Omental fat pad (tissue), 4 donors: Measurements from ENCODE around the gene BMERB1. TPM values are rescaled to one million over a fixed set of nuclear protein-coding genes. Genes with fewer than 3 reads are reported as not detected.
A peak's percentile ranks its signal among the peaks of the same experiment; 100 is the strongest.

Experiments used
- ATAC-seq: fragments of 150-250 bp; one replicate; pipeline ENCODE4 v1.9.1; 2016; ENCODE audit warnings: mild to moderate bottlenecking, moderate library complexity; ENCODE audit not compliant: low FRiP score
- DNase-seq: peaks from one replicate; pipeline ENCODE4 v3.0.0-alpha.2; 2019; ENCODE audit warnings: low spot score
- total RNA-seq, 4 donors: library from RNA; depleted of rRNA; stranded (reverse); fragments of >200 nt; gene quantifications; one replicate each; pipeline ENCODE4 v1.1.0, GENCODE V29; 2016
- TF ChIP-seq, protein P1 (sequence below), 3 donors: fragments of 450-650 bp; IDR thresholded peaks; one replicate each; pipeline ENCODE4 v1.5.1; 2016 to 2017; ENCODE audit warnings: antibody characterized with exemption in 3 of 3, mild to moderate bottlenecking in 3 of 3, moderate library complexity in 2 of 3

The BMERB1 gene
- total RNA-seq, 4 donors from 2014 or later, result 28.7 to 47.0 (median 41.8) TPM

DNA sequence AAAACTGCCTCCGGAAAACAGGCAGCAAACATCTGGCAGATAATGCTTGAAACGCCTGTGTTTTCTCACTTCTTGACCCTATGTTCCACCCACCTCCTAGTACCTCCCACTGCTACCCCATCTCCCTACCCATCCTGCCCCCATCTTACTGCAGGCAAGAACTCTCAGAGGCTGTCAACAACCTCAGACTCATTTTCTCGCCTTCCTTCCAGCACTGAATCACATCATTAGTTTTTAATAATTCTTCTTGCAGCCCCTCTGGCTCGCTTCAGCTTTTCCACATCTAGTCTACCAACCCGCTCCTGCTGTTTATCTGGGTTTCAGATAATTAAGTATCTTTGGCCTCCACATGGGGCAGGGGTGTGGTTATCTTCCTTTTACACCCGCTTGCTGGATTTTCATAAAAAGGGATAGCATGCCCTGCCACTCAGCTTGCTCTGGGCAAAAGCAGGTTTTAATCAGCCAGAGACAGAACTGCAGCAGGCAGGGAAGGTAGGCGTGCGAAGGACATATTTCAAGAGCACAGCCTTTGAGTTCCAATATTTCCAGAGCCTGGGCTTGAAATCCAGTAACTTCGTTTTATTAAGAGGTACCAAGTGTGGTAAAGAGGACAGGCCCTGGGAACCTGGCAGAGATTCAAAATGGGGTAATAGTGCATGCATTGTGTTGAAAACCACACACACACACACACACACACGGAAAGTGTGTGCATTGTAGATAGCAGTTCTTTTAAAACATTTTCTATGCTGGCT, 87.5 kb downstream of the BMERB1 start:
- TF ChIP-seq, protein P1, sequence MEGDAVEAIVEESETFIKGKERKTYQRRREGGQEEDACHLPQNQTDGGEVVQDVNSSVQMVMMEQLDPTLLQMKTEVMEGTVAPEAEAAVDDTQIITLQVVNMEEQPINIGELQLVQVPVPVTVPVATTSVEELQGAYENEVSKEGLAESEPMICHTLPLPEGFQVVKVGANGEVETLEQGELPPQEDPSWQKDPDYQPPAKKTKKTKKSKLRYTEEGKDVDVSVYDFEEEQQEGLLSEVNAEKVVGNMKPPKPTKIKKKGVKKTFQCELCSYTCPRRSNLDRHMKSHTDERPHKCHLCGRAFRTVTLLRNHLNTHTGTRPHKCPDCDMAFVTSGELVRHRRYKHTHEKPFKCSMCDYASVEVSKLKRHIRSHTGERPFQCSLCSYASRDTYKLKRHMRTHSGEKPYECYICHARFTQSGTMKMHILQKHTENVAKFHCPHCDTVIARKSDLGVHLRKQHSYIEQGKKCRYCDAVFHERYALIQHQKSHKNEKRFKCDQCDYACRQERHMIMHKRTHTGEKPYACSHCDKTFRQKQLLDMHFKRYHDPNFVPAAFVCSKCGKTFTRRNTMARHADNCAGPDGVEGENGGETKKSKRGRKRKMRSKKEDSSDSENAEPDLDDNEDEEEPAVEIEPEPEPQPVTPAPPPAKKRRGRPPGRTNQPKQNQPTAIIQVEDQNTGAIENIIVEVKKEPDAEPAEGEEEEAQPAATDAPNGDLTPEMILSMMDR (IDR thresholded peaks at IDR 0.05), result no peak
- DNase-seq (no peak), ATAC-seq (peak; percentile 44)

DNA sequence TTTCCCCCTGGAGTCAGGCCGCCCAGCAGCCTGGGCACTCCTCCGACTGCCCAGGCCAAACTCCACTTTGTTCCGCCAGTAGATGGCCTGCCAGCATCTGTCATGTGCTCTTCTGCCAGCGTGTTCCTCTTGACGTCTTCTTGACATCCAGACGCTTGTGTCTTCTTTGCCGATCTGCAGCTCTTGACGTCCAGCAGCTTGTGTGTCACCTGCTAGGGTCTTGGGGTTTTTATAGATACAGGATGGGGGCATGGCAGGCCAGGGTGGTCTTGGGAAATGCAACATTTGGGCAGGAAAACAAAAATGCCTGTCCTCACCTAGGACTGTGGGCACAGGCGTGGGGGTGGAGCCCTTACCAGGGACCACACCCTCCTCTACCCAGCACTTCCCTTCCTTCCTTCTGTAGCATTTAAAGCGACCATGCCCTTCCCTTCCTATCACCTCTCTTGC, 88.7 kb downstream of the BMERB1 start:
- no peak for ATAC-seq
- TF ChIP-seq, protein P1 (IDR thresholded peaks at IDR 0.05), result no peak
- no peak for DNase-seq

DNA sequence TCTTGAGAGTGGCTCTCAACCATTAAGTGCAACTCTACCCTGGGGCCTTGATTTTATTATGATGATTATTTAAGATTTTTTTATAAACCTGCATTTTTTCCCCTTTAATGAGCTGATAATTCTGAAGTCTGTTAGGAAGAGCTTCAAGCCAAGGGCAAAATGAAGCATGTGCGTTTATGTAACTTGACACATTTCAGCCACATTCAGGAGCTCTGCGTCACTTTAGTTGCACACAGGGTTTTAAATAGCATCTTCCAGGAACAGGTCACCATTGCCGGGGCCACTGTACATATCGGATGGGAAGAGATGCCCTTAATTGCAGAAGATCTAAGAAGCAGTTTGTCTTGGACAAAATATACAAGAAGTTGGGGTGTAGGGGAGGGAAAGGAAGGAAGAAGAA, 89.6 kb downstream of the BMERB1 start:
- DNase-seq, result no peak
- TF ChIP-seq, protein P1 (IDR thresholded peaks at IDR 0.05), result no peak
- no peak for ATAC-seq

DNA sequence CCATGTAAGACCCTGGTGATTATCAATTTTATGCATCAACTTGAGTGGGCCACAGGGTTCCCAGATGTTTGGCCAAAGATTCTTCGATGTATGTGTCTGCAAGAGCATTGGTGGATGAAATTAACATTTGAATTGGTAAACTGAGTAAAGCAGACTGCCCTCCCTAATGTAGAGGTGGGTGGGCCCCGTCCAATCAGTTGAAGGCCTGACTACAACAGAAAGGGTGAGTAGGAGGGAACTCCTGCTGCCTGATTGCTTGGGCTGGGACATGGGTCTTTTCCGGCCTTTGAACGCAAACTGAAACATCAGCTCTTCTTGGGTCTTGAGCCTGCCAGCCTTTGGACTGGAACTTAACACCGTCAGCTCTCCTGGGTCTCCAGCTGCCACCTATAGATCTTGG, 90.6 kb downstream of the BMERB1 start:
- TF ChIP-seq, protein P1 (IDR thresholded peaks at IDR 0.05), result no peak
- ATAC-seq, result no peak
- no peak for DNase-seq

DNA sequence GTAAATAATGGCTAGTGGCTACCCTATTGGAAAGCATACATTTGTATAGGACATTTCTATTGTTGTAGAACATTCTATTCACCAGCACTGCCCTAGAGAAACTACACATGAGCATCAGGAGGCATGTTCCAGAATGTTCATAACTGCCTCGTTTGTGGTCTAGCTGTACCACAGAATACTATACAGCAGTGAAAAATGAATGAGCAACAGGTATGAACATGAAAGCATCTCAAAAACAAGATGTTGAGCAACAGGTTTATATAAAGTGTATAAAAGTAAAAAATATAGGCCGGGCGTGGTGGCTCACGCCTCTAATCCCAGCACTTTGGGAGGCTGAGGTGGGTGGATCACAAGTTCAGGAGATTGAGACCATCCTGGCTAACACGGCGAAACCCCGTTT, 91.7 kb downstream of the BMERB1 start:
- ATAC-seq, result no peak
- TF ChIP-seq, protein P1 (IDR thresholded peaks at IDR 0.05), result no peak
- DNase-seq, result no peak

DNA sequence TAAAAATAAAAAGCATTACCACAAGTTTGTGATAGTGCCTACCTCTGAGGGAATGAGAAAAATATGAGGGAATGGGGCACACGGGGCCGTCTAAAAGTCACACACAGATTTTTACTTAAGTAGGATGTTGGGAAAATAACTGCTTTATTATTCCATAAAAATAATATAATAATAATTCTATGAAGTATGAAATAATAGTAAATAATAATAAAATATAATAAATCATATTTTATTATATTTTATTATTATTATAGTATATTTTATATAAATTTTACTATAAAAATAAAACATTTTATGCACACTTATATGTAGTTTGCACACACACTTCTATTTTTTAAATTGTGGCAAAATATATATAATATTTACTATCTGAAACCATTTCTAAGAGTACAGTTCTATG, 92.3 kb downstream of the BMERB1 start:
- TF ChIP-seq, protein P1 (IDR thresholded peaks at IDR 0.05), result no peak
- no peak for ATAC-seq
- no peak for DNase-seq

DNA sequence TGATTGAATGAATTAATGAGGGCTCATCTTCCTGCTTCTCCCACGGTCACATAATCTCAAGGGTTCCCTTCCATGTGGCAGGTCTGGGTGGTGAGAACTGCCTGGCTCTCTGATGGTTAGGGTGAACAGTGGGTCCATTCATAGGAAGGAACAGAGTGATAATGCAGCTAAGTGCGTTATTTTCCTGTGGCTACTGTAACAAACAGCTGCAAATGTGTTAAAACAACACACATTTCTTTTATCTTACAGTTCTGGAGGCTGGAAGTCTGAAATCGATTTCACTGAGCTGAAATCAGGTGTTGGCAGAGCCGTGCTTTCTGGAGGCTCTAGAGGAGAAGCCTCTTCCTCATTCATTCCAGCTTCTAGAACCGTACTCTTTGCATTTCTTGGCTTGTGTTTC, 95.3 kb downstream of the BMERB1 start:
- TF ChIP-seq, protein P1 (IDR thresholded peaks at IDR 0.05), result no peak

More for the DNA sequence above, 95.3 kb downstream of the BMERB1 start:
- ATAC-seq (no peak), DNase-seq (no peak)
